ENCODE results near the gene GSTO2. TPM values are rescaled to one million over a fixed set of nuclear protein-coding genes. Genes with fewer than 3 reads are reported as not detected.
A peak's percentile ranks its signal among the peaks of the same experiment; 100 is the strongest.

GSTO2 gene
- total RNA-seq, 1 donor from 2014 or later = 9.1 TPM

GRCh38 chr10:104268405-104268712, 625 bp upstream of the GSTO2 start:
- Histone ChIP-seq H3K27ac (peak overlapping the region; percentile 89), H3K4me1 (peaks cover 8% of the 10 kb centered on the region), H3K36me3 (peaks cover 50% of the 10 kb centered on the region), H3K9me3 (no peaks in the 10 kb centered on the region), H3K4me3 (peak overlapping the region; percentile 89), H3K27me3 (no peaks in the 10 kb centered on the region)
- DNase-seq (no peak), ATAC-seq (no peak)
- no peak for TF ChIP-seq CTCF (IDR thresholded peaks at IDR 0.05)
- intact Hi-C loops (cut with DNase I) = no loop called here

- H3K4me1 ChIP-seq = peaks cover 3% of the 10 kb centered on the region
- no peak for TF ChIP-seq CTCF (IDR thresholded peaks at IDR 0.05)
- ATAC-seq = no peak
- H3K4me3 ChIP-seq = no peak overlapping the region
- no peak overlapping the region for H3K27ac ChIP-seq
- peaks cover 1% of the 10 kb centered on the region for H3K36me3 ChIP-seq
- no peak for DNase-seq
- H3K9me3 ChIP-seq = no peaks in the 10 kb centered on the region
- intact Hi-C loops (cut with DNase I) = no loop called here
- H3K27me3 ChIP-seq = no peaks in the 10 kb centered on the region
These were observed 4.3 kb downstream of the GSTO2 start for GRCh38 chr10:104273286-104273685.

- intact Hi-C loops (cut with DNase I) = no loop called here
- DNase-seq (no peak), ATAC-seq (no peak)
- no peak overlapping the region for H3K4me3 ChIP-seq
- H3K27ac ChIP-seq = no peak overlapping the region
- H3K4me1 ChIP-seq = peaks cover 3% of the 10 kb centered on the region
- H3K27me3 ChIP-seq = no peaks in the 10 kb centered on the region
- no peak for TF ChIP-seq CTCF (IDR thresholded peaks at IDR 0.05)
- H3K36me3 ChIP-seq = no peaks in the 10 kb centered on the region
- H3K9me3 ChIP-seq = no peaks in the 10 kb centered on the region
These were observed 5.1 kb downstream of the GSTO2 start for GRCh38 chr10:104273899-104274575.

GRCh38 chr10:104274762-104275721, 6.1 kb downstream of the GSTO2 start:
- Histone ChIP-seq H3K36me3 (no peaks in the 10 kb centered on the region), H3K9me3 (no peaks in the 10 kb centered on the region), H3K27ac (no peak overlapping the region), H3K27me3 (no peaks in the 10 kb centered on the region), H3K4me3 (peak overlapping the region; percentile 43), H3K4me1 (no peaks in the 10 kb centered on the region)
- TF ChIP-seq CTCF (IDR thresholded peaks at IDR 0.05) = peak; percentile 82
- intact Hi-C loops (cut with DNase I) = no loop called here
- ATAC-seq = peak; percentile 96
- peak; percentile 84 for DNase-seq

- no peak for ATAC-seq
- intact Hi-C loops (cut with DNase I) = no loop called here
- Histone ChIP-seq H3K4me1 (no peaks in the 10 kb centered on the region), H3K27ac (no peak overlapping the region), H3K36me3 (no peaks in the 10 kb centered on the region), H3K4me3 (no peak overlapping the region), H3K27me3 (no peaks in the 10 kb centered on the region), H3K9me3 (no peaks in the 10 kb centered on the region)
- DNase-seq = no peak
- TF ChIP-seq CTCF (IDR thresholded peaks at IDR 0.05) = no peak
These were observed 7.2 kb downstream of the GSTO2 start for GRCh38 chr10:104276192-104276591.
